Measurements from ENCODE around the gene SAMD10. TPM values are rescaled to one million over a fixed set of nuclear protein-coding genes. Genes with fewer than 3 reads are reported as not detected.

The SAMD10 gene
- total and polyA plus RNA-seq, 2 of the 8 experiments (the other 6 are each of a cell fraction or from before 2014, with no cell fraction given), result 3.0 to 5.2 TPM

DNA sequence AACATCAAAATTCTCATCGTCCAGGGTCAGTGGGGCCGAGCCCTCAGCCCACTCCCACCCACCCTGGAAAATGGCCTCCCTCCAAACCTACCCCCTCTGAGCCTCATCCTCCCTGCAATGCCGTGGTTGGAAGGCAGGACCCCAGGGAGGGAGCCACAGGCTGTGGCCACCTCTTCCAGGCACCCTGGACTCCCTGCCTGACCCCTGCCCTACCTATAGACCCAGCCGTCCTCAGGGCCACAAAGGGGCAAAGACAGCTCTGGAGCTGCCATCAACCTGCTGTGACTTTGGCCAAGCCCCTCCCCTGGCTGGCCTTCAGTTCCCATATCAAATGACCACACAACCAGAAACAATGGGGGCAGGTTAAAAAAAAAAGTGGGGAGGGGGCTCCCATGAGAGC lies 21.0 kb downstream of the SAMD10 start (continued):
- TF ChIP-seq, protein P1, sequence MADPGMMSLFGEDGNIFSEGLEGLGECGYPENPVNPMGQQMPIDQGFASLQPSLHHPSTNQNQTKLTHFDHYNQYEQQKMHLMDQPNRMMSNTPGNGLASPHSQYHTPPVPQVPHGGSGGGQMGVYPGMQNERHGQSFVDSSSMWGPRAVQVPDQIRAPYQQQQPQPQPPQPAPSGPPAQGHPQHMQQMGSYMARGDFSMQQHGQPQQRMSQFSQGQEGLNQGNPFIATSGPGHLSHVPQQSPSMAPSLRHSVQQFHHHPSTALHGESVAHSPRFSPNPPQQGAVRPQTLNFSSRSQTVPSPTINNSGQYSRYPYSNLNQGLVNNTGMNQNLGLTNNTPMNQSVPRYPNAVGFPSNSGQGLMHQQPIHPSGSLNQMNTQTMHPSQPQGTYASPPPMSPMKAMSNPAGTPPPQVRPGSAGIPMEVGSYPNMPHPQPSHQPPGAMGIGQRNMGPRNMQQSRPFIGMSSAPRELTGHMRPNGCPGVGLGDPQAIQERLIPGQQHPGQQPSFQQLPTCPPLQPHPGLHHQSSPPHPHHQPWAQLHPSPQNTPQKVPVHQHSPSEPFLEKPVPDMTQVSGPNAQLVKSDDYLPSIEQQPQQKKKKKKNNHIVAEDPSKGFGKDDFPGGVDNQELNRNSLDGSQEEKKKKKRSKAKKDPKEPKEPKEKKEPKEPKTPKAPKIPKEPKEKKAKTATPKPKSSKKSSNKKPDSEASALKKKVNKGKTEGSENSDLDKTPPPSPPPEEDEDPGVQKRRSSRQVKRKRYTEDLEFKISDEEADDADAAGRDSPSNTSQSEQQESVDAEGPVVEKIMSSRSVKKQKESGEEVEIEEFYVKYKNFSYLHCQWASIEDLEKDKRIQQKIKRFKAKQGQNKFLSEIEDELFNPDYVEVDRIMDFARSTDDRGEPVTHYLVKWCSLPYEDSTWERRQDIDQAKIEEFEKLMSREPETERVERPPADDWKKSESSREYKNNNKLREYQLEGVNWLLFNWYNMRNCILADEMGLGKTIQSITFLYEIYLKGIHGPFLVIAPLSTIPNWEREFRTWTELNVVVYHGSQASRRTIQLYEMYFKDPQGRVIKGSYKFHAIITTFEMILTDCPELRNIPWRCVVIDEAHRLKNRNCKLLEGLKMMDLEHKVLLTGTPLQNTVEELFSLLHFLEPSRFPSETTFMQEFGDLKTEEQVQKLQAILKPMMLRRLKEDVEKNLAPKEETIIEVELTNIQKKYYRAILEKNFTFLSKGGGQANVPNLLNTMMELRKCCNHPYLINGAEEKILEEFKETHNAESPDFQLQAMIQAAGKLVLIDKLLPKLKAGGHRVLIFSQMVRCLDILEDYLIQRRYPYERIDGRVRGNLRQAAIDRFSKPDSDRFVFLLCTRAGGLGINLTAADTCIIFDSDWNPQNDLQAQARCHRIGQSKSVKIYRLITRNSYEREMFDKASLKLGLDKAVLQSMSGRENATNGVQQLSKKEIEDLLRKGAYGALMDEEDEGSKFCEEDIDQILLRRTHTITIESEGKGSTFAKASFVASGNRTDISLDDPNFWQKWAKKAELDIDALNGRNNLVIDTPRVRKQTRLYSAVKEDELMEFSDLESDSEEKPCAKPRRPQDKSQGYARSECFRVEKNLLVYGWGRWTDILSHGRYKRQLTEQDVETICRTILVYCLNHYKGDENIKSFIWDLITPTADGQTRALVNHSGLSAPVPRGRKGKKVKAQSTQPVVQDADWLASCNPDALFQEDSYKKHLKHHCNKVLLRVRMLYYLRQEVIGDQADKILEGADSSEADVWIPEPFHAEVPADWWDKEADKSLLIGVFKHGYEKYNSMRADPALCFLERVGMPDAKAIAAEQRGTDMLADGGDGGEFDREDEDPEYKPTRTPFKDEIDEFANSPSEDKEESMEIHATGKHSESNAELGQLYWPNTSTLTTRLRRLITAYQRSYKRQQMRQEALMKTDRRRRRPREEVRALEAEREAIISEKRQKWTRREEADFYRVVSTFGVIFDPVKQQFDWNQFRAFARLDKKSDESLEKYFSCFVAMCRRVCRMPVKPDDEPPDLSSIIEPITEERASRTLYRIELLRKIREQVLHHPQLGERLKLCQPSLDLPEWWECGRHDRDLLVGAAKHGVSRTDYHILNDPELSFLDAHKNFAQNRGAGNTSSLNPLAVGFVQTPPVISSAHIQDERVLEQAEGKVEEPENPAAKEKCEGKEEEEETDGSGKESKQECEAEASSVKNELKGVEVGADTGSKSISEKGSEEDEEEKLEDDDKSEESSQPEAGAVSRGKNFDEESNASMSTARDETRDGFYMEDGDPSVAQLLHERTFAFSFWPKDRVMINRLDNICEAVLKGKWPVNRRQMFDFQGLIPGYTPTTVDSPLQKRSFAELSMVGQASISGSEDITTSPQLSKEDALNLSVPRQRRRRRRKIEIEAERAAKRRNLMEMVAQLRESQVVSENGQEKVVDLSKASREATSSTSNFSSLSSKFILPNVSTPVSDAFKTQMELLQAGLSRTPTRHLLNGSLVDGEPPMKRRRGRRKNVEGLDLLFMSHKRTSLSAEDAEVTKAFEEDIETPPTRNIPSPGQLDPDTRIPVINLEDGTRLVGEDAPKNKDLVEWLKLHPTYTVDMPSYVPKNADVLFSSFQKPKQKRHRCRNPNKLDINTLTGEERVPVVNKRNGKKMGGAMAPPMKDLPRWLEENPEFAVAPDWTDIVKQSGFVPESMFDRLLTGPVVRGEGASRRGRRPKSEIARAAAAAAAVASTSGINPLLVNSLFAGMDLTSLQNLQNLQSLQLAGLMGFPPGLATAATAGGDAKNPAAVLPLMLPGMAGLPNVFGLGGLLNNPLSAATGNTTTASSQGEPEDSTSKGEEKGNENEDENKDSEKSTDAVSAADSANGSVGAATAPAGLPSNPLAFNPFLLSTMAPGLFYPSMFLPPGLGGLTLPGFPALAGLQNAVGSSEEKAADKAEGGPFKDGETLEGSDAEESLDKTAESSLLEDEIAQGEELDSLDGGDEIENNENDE (IDR thresholded peaks at IDR 0.05; ENCODE audit: insufficient replicate concordance, low read length), result no peak
- no peak for TF ChIP-seq EZH2 (IDR thresholded peaks at IDR 0.05; ENCODE audit: low read depth, low read length, severe bottlenecking)
- no peak for TF ChIP-seq ATF3 (IDR thresholded peaks at IDR 0.05; ENCODE audit: insufficient read depth, low read depth, low read length)
- no peak for TF ChIP-seq BRCA1 (IDR thresholded peaks at IDR 0.05; ENCODE audit: low read depth, low read length)
- no peak for TF ChIP-seq EGR1 (IDR thresholded peaks at IDR 0.05; ENCODE audit: borderline replicate concordance, low read depth, low read length)
- no peak for TF ChIP-seq NRF1 (IDR thresholded peaks at IDR 0.05; ENCODE audit: low read depth, low read length)
- TF ChIP-seq SP4 (IDR thresholded peaks at IDR 0.05; ENCODE audit: low read length), result no peak
- TF ChIP-seq SIN3A (conservative IDR thresholded peaks at IDR 0.05 in 1 of 2, IDR thresholded peaks at IDR 0.05 in 1 of 2; ENCODE audit: low read depth in 1 of 2, low read length in 2 of 2), result no peak
- TF ChIP-seq JUND (IDR thresholded peaks at IDR 0.05; ENCODE audit: low read length), result no peak
- no peak for TF ChIP-seq CREB1 (IDR thresholded peaks at IDR 0.05)
- no peak for TF ChIP-seq RNF2 (IDR thresholded peaks at IDR 0.05; ENCODE audit: borderline replicate concordance, low read depth, low read length, missing control alignments, poor library complexity, severe bottlenecking)

All from H1 (cell line).